ENCODE results near the gene GARIN3. TPM values are rescaled to one million over a fixed set of nuclear protein-coding genes. Genes with fewer than 3 reads are reported as not detected.
"Not testable (repeated sequence)": the region's sequence is repeated elsewhere in the genome, so short reads cannot be mapped to it uniquely, and the experiment has no call there.

GARIN3 gene
- total RNA-seq, result not detected

DNA sequence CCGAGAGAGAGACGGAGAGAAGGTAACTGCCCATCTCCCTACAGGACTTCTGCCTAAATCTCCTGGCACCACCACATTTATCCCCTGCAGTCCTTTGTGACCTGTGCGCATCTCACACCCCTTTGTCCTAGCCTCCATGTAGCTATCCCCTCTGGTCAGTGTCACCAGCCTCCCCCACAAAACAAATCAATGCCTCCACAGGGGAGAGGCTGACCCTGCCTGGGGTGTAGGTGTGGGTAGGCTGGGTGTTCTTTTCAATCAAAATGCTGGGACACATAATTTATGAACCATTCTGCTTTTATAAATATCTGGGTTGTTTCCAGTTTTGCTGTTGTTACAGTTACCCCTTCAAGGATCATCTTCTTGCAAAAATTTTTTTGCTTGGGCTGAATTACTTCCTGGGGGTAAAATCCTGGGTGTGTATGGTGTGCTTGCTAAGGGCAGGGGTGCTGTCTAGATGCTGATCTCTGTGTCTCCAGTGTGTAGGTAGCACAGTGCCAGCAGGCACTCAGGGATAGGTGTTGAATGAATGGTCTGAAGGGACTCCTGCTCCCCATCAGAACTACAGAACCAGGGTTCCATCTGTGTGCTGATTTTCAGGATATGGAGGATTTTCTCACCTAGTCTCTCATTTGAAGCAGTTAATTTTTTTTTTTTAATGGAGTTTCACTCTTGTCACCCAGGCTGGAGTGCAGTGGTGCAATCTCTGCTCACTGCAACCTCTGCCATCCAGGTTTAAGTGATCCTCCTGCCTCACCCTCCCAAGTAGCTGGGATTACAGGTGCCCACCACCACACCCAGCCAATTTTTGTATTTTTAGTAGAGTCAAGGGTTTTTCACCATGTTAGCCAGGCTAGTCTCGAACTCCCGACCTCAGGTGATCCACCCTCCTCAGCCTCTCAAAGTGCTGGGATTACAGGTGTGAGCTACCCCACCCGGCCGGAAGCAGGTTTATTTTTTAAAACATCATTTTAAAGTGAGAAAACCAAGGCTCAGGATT lies at the start of gene GARIN3:
Gene GARIN3, minus strand, starts transcription at position 51 of the 1,000 bp plus-strand sequence. CDS start 96 bp downstream, outside the sequence.
- DNase-seq (ENCODE audit: low spot score), result no peak

DNA sequence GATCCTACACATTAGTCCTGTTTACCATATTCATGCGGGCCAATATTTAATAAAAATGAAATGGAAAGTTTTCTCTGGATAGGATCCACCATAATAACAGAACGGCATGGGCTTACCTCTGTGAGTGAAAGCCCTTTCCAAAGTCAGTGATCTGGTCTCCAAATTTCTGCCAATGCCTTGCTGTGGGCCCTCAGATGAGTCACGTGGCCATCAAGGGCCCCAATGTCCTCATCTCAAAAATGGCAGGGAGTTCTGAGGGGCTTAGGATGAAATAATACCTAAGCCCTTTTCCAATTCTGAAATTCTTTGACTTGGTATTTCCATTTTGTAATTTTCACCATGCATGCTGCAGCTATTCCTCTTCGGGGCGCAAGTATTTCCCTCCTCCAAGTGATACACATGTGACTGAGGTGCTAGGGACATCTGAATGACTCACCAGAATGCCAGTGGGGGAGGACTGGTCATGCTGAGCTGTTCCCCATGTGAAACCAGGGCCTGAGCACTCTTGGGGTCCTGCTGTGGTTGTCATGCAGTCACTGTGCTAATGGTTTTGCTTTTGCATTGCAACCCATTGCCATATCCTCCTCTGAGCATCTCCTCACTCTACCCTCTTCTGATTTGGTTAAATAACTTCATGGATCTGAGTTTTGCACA lies 49.6 kb upstream of the GARIN3 start:
- no peak for DNase-seq (ENCODE audit: low spot score)

DNA sequence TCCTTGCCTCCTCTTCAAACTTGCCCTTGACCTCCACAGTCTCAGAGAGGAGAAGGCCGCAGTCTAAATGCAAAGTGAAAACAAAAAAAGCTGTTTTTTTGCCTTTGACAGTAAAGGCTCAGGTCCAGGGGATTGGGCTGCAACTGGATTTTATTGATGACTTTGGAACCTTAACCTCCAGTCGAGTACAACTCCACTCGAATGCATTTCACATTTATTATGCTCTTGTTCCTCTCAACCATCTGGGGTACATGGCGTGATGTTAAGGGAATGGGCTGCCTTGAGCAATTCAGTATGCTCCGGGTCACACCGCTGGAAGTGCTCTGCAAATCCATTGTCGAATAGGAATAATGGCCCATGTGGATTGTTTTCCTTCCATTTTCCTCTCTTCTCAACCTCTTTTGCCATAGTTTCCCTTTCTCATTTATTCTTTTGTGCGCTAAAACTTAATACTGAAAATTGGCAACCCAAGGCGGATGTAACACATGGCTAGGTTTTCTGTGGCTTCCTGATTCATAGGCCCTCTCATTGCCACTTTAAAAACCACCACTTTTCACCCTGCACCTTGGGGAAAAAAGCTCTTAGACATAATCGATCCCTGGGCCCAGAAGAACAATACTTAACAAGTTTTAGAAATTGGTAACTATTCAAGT lies 48.9 kb upstream of the GARIN3 start:
- no peak for DNase-seq (ENCODE audit: low spot score)

DNA sequence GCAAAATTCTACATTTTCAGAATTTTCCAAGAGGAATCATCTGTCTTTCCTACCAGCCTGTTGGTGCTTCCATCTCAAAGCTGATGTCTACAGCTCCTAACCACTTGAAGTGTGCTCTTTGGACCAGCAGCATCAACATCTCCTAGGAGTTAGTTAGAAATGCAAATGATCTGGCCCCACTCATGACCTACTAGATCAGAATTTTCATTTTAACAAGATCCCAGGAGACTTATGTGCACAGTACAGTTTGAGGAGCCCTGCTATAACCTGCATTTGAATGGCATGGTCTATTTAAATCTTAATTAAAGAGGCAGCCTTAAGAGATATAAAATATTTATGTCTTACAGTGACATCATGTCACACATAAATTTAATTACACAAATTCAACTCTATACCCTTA lies 48.4 kb upstream of the GARIN3 start:
- DNase-seq (ENCODE audit: low spot score), result no peak

DNA sequence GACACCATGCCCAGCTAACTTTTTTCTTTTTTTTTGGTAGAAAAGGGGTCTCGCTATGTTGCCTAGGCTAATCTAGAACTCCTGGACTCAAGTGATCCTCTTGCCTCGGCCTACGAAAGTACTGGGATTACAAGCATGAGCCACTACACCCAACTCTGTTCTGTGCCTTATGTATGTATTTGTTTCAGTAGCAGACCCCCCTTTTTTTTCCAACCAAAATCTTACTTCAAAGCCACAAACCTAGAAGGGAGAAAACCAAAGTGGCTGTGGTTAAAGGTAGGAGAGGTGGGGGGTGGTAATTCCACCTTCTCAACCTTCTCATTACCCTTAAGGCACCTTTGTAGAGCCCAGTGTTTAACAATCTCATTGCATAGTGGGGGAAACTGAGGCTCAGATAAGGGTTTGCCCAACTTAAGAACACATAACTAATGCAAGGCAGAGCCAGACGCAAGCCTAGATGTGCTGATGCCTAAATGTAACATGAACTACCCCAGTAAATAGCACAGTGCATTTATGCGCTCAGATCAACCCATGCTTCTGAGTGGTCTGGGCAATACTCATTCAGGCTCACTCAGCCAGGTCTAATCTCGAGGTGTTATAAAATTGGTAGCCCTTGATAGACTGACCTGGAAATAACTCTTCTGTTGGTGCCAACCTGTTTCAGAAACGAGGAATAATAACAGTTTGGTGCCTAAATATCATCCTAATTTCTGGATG lies 47.6 kb upstream of the GARIN3 start:
- DNase-seq (ENCODE audit: low spot score), result no peak

DNA sequence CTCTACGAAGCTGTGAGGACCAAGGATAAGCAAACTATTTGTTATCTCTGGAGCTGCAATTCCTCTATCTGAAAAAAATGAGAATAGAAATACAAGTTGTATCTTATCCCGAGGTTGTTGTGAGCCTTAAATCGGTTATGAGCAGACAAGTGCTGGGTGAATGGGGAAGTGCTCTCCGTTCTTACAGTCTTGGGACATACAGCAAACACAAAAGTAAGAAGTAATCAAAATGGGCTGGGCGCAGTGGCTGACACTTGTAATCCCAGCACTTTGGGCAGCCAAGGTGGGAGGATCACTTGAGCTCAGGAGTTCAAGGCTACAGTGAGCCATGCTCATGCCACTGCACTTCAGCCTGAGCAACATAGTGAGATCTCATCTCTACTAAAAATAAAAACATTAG lies 46.2 kb upstream of the GARIN3 start:
- DNase-seq (ENCODE audit: low spot score), result no peak

DNA sequence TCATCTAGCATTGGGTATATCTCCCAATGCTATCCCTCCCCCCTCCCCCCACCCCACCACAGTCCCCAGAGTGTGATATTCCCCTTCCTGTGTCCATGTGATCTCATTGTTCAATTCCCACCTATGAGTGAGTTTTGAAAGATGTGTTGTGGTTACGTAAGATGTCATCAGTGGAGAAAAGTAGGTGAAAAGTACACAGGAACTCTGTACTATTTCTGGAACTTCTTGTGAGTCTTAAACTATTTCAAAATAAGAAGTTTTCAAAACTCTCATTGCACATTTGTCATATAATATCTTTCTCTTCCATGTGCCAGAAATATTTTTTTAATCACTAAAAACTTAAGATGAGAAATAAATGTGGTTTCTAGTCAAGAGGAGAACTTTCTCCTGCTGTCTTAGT lies 44.6 kb upstream of the GARIN3 start:
- DNase-seq (ENCODE audit: low spot score), result not testable (repeated sequence)

DNA sequence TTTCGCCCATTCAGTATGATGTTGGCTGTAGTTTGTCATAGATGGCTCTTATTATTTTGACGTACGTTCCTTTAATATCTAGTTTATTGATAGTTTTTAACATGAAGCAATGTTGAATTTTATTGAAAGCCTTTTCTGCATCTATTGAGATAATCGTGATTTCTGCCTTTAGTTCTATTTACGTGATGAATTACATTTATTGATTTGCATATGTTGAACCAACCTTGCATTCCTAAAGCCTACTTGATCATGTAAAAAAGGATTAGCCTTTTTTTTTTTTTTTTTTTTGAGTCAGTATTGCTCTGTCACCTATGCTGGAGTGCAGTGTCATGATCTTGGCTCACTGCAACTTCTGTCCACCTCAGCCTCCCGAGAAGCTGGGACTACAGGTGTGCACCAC lies 39.6 kb upstream of the GARIN3 start:
- DNase-seq (ENCODE audit: low spot score), result no peak

DNA sequence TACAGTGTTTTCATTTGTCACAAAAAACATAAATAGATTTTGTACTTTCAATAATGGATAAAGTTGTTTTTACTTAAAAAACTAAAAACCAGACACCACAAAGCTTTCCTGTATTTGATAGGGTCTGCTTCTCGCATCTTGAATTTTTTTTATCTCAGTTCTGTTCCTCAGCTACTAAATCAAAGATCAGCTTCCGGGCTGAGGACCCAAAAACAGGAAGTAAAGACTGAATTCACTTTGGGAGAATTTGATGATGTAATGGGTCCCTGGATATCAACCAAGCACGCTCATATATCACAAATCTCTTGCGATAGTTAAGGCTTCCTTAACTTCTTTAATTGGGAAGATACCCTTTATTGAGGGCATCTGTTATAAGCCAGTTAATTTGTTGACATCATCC lies 38.7 kb upstream of the GARIN3 start:
- DNase-seq (ENCODE audit: low spot score), result no peak

DNA sequence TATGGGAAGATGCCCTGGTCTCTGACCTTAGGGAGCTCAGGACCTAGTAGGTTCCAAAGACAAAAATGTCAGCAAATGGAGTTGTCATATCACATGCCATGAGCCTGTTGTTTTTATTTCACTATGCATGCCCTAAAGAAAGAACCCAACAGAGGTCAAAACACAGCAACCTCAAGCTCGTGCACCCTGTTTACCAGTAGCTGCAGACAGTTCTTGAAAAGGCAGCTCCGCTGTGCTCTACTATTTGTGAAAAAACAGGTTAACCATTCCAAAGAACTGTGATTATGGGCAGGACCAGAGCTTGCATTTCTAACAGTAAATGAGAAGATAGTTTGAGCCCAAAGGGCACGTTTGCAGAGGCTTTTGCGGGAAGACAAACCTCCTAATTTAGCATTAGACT lies 37.4 kb upstream of the GARIN3 start:
- DNase-seq (ENCODE audit: low spot score), result no peak

DNA sequence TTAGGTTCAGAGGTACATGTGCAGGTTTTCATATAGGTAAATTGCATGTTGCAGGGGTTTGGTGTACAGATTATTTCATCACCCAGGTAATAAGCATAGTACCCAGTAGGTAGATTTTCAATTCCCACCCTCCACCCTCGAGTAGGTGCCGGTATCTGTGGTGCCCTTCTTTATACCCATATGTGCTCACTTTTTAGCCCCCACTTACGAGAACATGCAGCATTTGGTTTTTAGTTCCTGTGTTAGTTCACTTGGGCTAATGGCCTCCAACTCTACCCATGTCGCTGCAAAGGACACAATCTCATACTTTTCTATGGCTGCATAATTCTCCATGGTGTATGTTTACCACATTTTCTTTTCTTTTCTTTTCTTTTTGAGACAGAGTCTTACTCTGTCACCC lies 35.8 kb upstream of the GARIN3 start:
- no peak for DNase-seq (ENCODE audit: low spot score)

DNA sequence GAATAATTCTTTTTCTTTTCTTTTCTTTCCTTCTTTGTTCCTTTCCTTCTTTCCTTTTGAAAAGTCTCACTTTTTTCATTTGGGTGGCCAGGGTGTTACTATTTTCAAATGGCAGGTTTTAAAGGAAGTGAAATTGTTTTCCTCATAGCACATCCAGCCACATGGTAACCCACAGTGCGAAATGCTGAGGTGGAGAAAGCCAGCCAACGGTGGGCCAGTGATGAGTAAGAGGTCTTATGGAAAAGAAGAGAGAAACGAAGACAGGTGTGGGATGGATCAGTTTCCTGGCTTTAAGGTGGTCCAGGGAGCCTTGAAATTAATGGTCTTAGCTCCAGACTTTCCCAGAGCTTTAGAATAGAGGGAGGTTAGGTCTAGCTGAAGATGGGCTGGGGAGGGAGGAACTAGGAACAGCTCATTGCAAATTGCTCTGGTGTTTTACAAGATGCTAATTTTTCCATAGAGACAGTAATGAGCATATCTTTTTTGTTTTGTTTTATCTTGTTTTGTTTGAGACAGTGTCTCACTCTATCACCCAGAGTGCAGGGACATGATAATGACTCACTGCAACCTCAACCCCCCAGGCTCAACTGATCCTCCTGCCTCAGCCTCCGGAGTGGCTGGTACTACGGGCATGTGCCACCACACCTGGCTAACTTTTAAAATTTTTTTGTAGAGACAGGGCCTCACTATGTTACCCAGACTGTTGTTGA lies 32.4 kb upstream of the GARIN3 start:
- DNase-seq (ENCODE audit: low spot score), result no peak

DNA sequence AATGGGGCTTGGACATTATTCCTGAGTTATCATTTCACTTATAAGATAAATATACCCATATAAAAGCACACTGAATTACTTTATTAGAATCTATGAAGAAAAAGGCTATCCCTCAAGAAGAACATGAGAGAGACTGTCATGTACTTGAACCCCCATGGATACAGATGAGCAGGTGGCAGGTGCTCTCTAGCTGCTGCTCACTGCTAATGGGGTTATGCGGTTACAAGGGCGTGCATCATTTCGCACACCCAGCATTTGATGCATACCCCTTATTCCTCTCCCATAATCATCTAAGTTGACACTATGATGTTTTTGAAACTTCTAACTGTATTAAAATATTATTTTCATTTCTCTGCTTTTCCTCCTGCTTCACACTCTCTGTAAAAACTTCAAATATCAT lies 31.0 kb upstream of the GARIN3 start:
- DNase-seq (ENCODE audit: low spot score), result no peak

DNA sequence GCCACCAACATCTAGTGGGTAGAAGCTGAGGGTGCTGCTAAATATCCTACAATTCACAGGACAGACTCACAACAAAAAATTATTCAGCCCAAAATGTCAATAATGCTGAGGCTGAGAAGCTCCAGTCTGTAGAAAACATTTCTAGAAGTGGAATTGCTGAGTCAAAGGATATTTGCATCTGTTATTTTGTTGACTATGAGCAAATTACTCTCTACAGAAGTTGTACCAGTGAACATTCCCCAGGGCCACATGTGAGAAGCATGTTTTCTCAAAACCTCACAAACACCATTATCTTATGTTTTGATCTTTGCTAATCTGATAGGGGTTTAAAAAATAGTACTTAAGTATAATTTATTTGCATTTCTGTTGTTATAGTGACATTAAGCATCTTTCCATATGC lies 30.0 kb upstream of the GARIN3 start:
- DNase-seq (ENCODE audit: low spot score), result no peak

DNA sequence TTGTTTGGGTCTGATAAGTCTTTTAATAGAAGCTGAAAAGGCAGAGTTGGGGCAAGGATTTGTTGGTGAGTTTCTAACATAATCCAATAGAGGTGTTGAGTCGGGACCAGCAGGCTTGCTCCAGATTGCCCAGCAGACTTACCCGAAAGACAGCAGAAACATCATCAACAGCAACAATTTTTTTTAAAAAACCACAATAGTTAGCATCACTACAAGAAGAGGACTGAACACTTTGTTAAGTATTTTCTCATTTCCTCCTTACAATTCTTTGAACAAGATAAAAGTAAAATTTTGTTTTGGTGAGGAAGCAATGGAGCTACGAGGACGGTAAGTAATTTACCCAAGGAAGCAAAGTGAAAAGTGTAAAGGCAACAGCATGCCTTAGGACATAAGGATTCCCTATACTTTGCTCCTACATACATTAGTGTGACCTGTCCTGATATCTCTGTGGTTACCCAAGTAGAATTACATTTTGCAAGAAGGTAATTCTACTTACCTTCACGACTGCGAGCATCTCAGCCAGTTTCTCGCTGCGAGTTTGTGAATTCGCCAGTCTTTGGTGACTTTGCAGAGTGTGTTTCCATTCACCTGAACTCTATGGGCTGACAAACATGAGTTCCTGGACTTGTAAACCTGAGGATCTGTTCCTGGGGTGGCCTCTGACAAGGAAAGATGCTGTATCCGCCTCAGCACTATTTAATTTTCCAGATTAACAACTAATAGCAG lies 27.8 kb upstream of the GARIN3 start:
- DNase-seq (ENCODE audit: low spot score), result no peak

DNA sequence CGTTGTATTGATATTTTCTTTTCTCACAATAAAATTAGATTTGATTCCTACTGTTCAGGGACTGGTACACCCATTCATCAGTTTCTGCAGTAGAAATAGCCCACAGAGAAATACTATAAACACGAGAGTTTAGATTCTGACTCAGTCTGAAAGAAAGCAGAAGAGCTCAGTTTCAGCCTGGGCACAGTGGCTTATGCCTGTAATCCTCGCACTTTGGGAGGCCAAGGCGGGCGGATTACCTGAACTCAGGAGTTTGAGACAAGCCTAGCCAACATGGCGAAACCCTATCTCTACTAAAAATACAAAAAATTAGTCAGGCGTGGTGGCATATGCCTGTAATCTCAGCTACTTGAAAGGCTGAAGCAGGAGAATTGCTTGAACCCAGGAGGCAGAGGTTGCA lies 23.2 kb upstream of the GARIN3 start:
- DNase-seq (ENCODE audit: low spot score), result no peak

DNA sequence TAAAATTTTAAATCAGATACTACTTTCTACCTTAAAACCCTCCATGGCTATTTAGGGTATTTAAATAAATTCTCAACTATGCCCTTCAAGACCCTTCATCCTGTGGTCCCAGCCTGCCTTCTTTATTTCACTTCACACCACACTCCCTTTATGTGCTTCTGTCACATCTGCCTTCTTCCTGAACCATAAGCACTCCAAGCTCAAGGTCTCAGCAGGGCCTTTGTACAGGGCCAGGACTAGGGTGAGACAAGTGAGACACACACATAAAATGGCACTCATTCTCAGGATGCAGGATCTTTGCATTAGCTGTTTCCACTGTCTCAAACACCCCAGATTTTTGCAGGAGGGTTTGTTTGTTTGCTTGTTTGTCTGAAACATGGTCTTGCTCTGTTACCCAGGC lies 22.2 kb upstream of the GARIN3 start:
- DNase-seq (ENCODE audit: low spot score), result no peak

DNA sequence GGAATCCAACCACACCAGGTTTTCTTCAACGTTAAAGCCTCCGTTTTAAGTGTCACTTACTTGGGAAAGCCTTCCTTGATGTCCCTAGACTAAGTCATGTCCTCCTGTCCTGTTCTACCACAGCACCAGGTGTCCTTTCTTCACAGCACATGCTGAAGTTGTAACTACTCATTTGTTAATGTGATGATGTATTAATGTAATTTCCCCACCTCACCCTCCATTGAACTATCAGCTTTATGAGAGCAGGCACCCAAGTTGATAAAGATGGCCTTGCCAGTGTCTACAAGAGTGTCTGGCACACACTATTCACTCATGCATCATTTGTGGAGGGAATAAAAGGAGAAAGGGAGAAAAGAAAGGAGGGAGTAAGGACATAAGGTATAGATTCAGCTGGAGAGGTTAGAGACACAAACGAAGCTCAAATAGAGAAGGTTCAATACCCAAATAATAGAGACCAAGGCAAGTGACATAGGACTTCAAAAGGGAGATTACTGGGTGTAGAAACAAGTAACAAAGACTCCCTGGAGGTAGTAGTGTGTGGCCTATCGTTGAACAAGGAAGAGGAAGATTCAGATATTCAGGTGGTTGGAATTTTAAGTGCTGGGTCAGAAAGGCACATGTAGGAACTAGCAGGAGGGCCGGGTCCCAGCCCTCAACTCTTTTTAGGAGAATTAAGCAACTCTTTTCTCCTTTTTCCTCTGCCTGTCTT lies 21.1 kb upstream of the GARIN3 start:
- DNase-seq (ENCODE audit: low spot score), result no peak

DNA sequence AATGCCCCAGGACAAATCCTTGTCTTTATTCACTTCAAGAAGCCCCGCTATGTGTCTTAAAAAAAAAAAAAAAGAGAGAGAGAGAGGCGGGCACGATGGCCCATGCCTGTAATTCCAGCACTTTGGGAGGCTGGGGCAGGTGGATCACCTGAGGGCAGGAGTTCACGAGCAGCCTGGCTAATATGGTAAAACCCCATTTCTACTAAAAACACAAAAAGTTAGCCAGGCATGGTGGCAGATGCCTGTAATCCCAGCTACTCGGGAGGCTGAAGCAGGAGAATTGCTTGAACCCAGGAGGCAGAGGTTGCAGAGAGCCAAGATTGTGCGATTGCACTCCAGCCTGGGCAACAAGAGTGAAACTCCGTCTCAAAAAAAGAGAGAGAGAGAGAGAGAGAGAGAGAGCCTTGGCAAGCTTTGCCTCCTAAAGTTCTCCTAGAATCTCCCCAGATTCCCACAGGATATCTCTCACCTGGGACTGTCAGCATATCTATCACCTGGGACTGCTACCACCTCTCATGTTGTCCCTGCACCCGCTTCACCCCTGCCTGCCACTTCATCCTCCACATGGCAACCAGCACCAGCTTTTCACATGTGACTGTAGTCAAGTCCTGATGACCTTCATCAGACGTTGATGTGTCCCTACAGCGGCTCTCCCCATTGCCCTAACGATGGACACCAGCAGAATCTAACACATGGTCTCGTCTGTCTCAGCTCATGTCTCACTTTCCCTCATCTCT lies 20.4 kb upstream of the GARIN3 start:
- DNase-seq (ENCODE audit: low spot score), result no peak
